ENCODE results near the gene TSSK2. TPM values are rescaled to one million over a fixed set of nuclear protein-coding genes. Genes with fewer than 3 reads are reported as not detected.

TSSK2 gene
- total RNA-seq, 2 donors from 2014 or later, result not detected

DNA sequence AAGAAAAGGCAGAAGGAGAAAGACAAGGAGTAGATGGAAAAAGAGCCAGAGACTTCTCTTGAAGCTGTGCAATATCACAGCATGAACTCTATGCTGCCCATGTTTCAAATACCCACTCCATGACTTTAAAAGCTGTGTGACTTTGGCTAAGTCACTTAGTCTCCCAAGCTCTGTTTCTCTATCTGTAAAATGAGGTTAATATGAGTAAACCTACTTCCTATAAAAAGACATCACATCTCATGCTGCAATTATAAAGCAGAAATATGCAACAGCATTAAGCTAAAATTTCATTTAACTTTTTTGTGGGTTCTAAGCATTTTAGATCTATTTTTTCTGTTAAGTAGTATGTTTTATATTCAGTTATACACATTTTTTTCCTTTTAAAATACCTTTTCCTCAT, 20.5 kb upstream of the TSSK2 start:
- H3K27ac Mint-ChIP-seq, result no peak overlapping the region
- H3K27me3 Mint-ChIP-seq (ENCODE audit: insufficient read depth), result no peaks in the 10 kb centered on the region
- no peak overlapping the region for H3K4me3 Mint-ChIP-seq
- H3K36me3 Mint-ChIP-seq (ENCODE audit: low read depth), result peaks cover 7% of the 10 kb centered on the region
- H3K9me3 Mint-ChIP-seq, result no peaks in the 10 kb centered on the region
- H3K36me3 ChIP-seq (ENCODE audit: control insufficient read depth, insufficient read depth, low read length), result peaks cover 8% of the 10 kb centered on the region
- DNase-seq, result no peak
- no peak overlapping the region for H3K27ac ChIP-seq (ENCODE audit: low read depth, low read length)
- peaks cover 3% of the 10 kb centered on the region for H3K4me1 ChIP-seq (ENCODE audit: control insufficient read depth, insufficient read depth, low read length)
- H3K4me3 ChIP-seq (ENCODE audit: low read length), result no peak overlapping the region
- H3K9me3 ChIP-seq (ENCODE audit: control insufficient read depth, low read length), result no peaks in the 10 kb centered on the region
- TF ChIP-seq, protein P1, sequence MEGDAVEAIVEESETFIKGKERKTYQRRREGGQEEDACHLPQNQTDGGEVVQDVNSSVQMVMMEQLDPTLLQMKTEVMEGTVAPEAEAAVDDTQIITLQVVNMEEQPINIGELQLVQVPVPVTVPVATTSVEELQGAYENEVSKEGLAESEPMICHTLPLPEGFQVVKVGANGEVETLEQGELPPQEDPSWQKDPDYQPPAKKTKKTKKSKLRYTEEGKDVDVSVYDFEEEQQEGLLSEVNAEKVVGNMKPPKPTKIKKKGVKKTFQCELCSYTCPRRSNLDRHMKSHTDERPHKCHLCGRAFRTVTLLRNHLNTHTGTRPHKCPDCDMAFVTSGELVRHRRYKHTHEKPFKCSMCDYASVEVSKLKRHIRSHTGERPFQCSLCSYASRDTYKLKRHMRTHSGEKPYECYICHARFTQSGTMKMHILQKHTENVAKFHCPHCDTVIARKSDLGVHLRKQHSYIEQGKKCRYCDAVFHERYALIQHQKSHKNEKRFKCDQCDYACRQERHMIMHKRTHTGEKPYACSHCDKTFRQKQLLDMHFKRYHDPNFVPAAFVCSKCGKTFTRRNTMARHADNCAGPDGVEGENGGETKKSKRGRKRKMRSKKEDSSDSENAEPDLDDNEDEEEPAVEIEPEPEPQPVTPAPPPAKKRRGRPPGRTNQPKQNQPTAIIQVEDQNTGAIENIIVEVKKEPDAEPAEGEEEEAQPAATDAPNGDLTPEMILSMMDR (conservative IDR thresholded peaks at IDR 0.05), result no peak
- peaks cover 19% of the 10 kb centered on the region for H3K4me1 Mint-ChIP-seq
- H3K9ac ChIP-seq (ENCODE audit: extremely low read depth, low read length, poor library complexity, severe bottlenecking), result no peak overlapping the region
- no peaks in the 10 kb centered on the region for H3K27me3 ChIP-seq (ENCODE audit: control insufficient read depth, insufficient read depth, low read length, poor library complexity, severe bottlenecking)

DNA sequence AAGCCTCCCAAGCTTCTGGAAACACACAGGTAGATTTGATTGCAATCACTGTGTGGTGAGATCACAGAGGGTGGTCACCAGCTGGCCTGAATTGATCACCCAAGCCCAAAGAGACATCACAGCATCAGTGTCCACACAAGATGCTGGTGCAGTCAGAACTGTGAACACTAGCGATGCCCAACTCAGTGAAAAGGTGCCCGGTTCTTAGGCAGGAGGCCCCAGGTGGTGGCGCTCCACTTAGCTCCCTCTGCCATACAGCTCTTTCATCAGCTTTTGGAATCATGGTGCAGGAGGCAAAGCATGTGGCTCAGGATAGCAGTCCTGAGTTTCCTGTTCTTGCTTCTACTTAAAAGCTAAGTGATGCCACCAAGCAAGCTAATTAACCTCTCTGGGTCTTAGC, 20.0 kb upstream of the TSSK2 start:
- Histone ChIP-seq H3K9me3 (ENCODE audit: control insufficient read depth, low read length) (no peaks in the 10 kb centered on the region), H3K27ac (ENCODE audit: low read depth, low read length) (no peak overlapping the region), H3K9ac (ENCODE audit: extremely low read depth, low read length, poor library complexity, severe bottlenecking) (no peak overlapping the region), H3K4me3 (ENCODE audit: low read length) (no peak overlapping the region), H3K36me3 (ENCODE audit: control insufficient read depth, insufficient read depth, low read length) (peaks cover 8% of the 10 kb centered on the region), H3K27me3 (ENCODE audit: control insufficient read depth, insufficient read depth, low read length, poor library complexity, severe bottlenecking) (no peaks in the 10 kb centered on the region), H3K4me1 (ENCODE audit: control insufficient read depth, insufficient read depth, low read length) (peaks cover 3% of the 10 kb centered on the region)
- no peaks in the 10 kb centered on the region for H3K9me3 Mint-ChIP-seq
- peaks cover 19% of the 10 kb centered on the region for H3K4me1 Mint-ChIP-seq
- peaks cover 4% of the 10 kb centered on the region for H3K36me3 Mint-ChIP-seq (ENCODE audit: low read depth)
- no peaks in the 10 kb centered on the region for H3K27me3 Mint-ChIP-seq (ENCODE audit: insufficient read depth)
- 84 to 95% methylated on average over 3 of the region's 3 CpGs for WGBS, 2 experiments (ENCODE audit: insufficient coverage in 1 of 2, insufficient read length in 1 of 2)
- TF ChIP-seq, protein P1 (conservative IDR thresholded peaks at IDR 0.05), result peak; percentile 32
- no peak overlapping the region for H3K4me3 Mint-ChIP-seq
- H3K27ac Mint-ChIP-seq, result peak overlapping the region; percentile 76
- DNase-seq, result no peak

GRCh38 chr22:19111584-19111983, 19.5 kb upstream of the TSSK2 start:
- no peaks in the 10 kb centered on the region for H3K9me3 Mint-ChIP-seq
- peak overlapping the region; percentile 76 for H3K27ac Mint-ChIP-seq
- Histone ChIP-seq H3K36me3 (ENCODE audit: control insufficient read depth, insufficient read depth, low read length) (peaks cover 8% of the 10 kb centered on the region), H3K9me3 (ENCODE audit: control insufficient read depth, low read length) (no peaks in the 10 kb centered on the region), H3K4me1 (ENCODE audit: control insufficient read depth, insufficient read depth, low read length) (peaks cover 3% of the 10 kb centered on the region), H3K27ac (ENCODE audit: low read depth, low read length) (no peak overlapping the region), H3K4me3 (ENCODE audit: low read length) (no peak overlapping the region), H3K9ac (ENCODE audit: extremely low read depth, low read length, poor library complexity, severe bottlenecking) (no peak overlapping the region), H3K27me3 (ENCODE audit: control insufficient read depth, insufficient read depth, low read length, poor library complexity, severe bottlenecking) (no peaks in the 10 kb centered on the region)
- no peak overlapping the region for H3K4me3 Mint-ChIP-seq
- no peaks in the 10 kb centered on the region for H3K27me3 Mint-ChIP-seq (ENCODE audit: insufficient read depth)
- H3K36me3 Mint-ChIP-seq (ENCODE audit: low read depth), result peaks cover 4% of the 10 kb centered on the region
- H3K4me1 Mint-ChIP-seq, result peaks cover 23% of the 10 kb centered on the region
- no peak for DNase-seq
- TF ChIP-seq, protein P1 (conservative IDR thresholded peaks at IDR 0.05), result no peak
- WGBS, 2 experiments (ENCODE audit: insufficient coverage in 1 of 2, insufficient read length in 1 of 2), result 95% methylated on average over 3 of the region's 3 CpGs; no CpG with 5 or more reads in 1 of the 2 experiments

Measured in endodermal cell (in vitro differentiated cells).